HG03025 (cell line): Measurements from ENCODE around the gene REEP2.

Experiments used
- ATAC-seq: cut with Tn5 transposase; IDR thresholded peaks from one replicate; pipeline ENCODE4 v1.9.1; 2021; ENCODE audit warnings: mild to moderate bottlenecking, moderate library complexity; ENCODE audit not compliant: unreplicated experiment, low FRiP score

The REEP2 gene

DNA sequence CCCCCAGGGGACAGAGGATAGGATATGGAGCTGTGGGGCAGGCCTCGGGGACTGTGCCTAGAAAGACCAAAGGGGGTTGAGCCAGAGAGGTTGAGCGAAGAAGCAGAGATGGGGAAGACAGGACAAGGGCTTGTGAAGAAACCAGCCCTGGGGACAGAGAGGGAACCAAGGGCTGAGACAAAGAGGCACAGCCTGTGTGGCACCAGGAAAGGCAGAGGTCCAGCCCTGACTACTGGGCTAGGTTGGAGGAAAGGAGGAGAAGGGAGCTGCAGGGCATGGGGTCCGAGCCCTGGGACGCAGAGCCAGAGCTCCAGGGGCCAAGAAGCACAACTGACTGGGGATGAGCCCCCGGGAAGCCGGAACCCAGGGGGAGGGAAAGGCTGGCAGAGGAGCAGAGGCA lies 9.2 kb downstream of the REEP2 start:
- no peak for ATAC-seq

DNA sequence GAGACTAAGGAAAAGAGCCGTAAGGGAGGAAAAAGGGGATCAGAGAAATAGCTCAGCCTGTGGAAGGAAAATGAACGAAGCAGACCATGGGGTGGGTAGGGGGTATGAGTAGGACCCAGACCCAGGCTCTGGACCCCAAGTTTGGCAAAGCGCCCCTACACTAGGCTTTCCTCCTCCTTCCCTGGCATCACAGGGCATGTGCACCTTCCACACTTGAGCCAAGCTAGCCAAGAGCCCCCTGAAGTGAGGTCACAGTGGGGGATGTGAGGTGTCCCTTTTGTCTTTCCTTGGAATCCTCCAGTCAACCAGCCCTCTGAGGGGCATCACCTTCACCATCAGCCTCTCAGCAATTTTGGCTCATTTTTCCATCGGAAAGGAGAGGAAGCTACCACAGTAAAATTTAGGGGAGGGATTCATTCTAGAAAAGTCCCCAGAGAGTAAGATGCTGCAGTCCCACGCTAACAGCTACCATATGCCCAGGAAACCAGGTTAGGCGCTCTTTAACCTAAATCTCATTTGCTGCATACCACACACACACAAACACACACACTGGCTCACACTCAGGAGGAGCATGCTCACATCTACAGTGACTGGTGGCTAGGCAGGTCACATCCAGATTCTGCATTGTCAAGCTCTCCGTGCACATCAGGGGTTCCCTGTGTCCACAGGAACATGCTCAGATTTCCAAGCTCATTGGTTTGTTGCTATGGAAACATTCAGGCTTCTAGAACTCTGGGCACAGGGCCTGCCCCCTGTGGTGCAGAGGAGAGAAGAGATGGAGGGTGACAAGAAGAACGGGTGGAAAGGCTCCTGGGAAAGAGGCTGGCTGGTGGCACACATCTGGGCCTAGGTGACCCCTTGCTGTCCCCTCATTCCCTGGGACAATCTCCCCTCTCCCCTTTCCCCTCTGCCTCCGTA lies 9.9 kb downstream of the REEP2 start:
- no peak for ATAC-seq

DNA sequence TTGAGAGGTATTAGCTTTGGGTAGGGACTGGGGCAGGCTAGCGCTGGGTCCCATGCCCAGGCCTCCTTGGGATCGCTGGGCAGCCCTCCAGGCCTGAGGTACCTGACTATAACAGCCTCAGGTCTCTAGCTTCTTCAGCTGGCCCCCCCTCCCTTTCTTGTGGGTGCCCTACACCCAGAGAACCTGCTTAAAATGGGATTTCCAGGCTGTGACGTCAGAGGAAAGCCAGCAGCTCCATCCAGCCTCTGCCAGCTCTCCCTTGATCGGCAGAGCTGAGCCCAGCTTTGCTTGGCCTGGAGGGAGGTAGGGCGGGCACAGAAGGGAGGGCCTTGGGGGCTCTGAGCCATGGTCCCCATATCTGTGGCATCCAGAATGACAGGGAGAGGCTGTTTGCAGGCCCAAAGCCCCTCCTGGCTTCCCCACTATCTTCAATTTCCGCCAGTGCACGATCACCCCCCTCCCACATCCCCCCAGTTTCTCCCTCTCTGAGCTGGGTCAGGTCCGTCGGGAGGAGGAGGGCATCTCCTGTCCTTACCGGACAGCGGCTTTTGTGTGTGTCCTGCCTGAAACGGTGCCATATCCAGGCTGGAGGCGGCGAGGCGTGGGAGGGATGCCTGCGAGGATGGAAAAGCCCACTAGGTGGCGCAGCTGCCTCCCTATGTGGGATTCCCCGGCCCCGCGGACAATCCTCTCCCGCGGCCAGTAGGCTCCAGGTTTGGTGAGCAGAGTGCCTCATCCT lies 10.8 kb downstream of the REEP2 start:
- peak; percentile 53 for ATAC-seq

DNA sequence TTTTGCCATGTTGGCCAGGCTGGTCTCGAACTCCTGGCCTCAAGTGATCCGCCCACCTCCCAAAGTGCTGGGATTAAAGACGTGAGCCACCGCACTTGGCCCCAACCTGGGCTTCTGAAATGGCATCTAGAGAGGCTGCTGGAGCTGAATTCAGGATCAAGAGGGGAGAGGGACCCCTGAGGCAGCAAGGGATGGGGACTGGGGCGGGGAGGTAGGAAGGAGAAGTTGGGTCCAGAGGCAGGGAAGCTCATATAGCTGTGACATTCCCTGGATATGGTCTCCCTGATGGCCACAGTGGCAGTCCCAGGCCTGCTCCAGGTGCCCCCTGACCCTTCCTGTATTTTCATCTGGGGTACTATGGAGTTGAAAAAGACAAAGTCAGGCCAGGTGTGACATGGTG lies 12.1 kb downstream of the REEP2 start:
- ATAC-seq, result no peak

DNA sequence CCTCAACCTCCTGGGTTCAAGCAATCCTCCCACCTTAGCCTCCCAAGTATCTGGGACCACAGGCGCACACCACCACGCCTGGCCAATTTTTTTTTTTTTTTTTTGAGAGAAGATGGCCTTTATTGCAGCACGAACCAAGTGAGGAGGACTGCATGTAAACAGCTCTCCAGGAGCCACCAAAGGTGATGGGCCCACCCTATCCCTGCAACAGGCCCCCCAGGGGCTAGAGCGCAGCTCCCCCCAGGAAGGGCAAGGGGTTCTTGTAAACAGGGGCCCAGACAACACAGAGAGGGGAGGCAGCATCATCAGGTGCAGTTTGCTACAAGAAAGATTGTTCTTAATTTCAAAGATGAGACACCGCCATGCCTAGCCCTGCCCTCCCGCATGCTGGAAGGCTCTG lies 13.9 kb downstream of the REEP2 start:
- no peak for ATAC-seq

DNA sequence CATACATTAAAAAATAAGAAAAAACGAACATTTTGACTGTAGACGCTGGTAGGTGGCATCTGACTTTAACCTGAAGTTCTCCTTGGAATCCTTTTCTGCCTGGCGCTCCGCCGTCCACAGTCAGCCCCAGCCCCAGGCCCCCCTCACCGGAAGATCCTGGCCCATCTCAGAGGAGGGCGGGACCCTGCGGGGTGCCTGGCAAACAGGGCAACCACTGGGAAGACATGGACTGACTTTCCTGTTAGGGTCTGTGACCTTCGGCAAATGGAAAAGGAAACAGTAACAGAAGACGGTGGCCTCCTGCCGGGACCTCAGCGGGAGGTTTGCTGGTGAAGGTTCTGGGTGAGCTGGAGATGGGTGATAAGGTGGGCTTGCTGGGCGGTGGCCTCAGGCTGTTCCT lies 14.7 kb downstream of the REEP2 start:
- ATAC-seq, result no peak

DNA sequence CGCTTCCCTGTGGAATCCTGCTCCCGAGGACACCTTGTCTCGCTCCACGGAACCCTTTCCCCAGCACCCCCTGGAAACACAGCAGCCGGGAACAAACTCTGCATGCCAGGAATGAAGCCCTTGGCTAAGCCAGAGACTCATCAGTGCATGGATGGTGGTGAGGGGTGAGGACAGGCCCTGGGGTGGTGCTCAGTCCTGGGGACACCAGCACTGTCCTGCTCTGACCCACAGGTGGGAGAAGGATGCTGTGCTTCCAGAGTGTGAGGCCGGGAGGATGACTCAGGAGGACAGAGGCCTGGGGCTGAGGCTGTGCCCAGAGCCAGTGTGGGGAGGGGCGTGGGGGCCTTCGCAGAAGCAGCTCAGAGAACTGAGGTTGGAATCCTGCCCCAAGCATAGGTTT lies 15.3 kb downstream of the REEP2 start:
- ATAC-seq, result no peak

DNA sequence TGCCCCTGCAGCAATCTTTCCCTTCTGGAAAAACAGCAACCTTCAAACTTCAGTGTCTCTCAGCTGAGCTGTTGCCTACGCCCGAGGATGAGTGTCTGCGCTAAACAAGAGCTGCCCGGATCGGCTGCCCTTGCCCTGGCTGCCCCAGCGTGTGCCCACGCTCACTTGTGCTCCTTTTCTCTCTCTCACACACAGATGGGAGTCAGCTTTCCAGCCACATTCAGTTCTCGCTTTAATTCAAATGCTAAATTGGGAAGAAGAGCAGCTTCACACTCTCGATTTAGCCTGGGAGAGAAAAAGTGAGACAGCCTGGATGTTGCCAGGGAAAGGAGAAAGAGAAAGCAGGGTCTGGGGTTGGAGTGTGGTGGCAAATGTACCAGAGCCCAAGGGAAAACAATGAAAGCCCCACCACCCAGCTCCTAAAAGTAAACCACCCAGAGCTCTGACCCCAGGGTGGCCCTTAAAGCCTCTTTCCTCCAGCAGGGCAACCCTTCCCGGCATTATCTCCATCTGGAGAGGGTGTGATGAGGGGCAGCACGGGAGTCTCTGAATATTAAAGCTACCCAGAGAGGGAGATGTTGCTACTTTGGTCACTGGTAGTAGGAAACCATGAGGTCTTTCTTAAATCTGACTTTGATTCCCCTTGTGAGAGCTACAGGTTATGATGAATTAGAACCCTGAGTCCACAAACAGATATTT lies 16.5 kb downstream of the REEP2 start:
- no peak for ATAC-seq

DNA sequence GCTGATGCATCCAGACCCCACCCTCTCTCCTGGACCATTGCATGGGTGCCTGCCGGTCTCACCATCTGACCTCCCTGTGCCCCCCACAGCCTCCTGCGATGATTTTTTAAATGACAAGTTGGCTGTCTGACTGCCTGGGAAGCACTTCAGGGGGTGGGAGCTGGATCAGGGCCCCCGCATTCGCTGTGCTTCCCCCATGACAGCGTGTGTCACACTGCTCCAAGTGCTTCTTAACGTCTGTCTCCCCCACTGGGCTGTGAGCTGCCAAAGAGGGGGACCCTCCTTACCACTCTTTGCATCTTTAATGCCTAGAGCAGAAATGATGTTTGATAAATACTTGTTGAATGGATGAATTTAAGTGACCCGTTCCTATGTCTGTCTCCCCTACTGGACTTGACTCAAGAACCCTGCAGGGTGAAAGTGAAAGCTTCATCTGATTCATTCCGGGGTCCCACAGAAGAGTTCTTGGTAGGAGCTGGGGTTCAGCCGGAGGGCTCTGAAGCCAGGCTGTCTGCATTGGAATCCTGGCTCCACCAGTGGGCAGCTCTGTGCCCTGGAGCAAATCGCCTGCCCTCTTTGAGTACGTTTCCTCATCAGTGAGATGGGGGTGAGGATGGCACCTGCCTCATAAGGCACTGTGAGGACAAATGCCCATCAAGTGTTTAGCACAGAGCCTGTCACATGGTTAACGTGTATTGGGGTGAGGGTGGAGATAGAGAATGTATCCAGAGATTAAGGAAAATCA lies 18.8 kb downstream of the REEP2 start:
- no peak for ATAC-seq

DNA sequence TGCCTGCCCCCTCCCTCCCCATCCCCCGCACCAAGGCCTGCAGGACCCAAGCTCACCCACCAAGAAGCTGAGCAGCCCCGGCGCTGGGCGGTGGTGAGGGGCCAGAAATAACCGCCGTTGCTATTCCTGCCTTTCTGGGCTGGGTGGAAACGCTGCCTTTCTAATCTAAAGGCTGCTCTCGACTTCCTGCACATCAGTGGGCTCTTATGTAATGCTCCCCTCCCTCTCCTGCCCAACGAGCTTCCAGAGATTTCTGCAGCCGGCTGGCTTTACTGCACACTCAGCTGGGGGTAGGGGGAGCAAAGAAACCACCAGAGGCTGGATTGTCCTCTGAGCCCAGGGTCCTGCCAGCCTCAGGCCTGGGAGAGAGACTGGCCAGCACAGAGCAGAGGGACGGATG lies 19.5 kb downstream of the REEP2 start:
- no peak for ATAC-seq

DNA sequence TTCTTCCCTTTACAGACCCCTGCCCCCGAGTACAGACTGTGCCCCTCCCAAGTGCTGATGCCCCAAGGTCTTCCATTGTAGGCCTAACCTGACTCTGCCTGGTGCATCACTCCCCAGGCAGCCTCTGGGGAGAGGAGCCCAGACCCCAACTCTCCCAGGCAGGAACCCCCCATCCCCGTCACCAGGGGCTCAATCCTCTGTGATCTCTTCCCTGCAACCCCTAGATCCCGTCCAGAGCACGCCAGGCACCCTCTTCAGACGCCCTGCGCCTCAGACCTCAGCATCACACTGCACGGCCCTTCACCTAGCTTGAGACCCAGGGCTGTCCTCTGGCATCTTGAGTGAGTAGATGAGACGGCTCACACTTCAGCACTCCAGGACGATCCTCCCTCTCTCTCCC lies 20.0 kb downstream of the REEP2 start:
- ATAC-seq, result no peak

DNA sequence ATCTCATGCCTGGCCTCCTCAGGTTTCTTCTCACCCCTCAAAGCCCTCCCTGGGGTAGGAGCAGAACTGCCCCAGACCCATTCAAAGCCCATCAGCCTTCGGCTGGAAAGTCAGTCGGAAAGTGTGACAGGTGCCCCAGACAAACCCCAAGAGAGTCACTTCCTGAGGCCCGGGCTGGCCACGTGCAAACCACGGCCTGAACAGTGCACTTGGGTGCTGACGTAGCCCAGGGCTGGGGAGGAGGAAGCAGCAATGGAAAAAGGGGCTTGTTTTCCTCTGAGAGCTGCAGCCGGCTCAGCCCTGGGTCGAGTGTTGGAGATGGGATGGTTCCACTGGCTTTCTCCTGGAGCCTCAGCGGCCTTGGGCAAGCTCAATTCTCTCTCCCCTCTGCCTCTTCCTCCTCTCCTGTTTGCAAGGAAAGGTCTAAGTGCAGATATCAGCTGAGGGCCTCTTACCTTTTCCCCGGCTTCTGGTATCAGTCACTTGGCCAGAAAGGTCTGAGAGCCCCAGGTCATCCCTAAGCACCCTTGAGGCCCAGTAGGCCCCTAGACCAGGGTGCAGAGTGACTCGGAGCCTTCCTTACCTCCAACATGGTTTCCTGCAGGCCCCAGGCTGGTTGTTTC lies 20.6 kb downstream of the REEP2 start:
- no peak for ATAC-seq

DNA sequence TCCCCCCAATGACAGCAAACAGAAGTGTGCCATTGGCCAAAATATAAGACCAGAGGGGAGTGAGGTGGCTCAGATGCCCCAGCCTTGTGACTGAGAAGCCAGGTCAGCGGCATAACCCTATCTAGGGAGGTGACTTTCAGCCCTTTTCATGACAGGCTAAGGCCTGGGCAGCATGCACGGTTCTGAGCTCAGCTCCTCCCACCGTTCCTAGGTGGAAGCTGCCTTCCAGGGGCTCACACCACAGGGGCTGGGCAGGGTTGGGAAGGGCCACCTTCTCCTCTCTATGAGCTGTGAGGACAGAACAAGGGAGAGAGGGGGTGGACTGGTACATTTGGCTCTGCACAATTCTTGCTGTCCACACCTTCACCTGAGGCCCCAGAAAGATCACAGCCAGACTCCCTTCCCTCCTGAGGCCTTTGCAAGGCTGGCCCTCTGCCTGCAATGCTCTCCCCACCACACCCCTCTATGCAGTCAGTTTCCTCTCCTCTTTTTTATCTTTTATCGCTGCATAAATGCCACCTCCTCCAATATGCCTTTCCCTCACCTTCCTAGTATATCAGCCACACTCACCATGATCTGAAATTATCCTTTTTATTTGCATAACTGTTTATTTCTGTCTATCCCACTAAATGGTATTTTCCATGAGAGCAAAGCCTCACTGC lies 21.3 kb downstream of the REEP2 start:
- ATAC-seq, result no peak

DNA sequence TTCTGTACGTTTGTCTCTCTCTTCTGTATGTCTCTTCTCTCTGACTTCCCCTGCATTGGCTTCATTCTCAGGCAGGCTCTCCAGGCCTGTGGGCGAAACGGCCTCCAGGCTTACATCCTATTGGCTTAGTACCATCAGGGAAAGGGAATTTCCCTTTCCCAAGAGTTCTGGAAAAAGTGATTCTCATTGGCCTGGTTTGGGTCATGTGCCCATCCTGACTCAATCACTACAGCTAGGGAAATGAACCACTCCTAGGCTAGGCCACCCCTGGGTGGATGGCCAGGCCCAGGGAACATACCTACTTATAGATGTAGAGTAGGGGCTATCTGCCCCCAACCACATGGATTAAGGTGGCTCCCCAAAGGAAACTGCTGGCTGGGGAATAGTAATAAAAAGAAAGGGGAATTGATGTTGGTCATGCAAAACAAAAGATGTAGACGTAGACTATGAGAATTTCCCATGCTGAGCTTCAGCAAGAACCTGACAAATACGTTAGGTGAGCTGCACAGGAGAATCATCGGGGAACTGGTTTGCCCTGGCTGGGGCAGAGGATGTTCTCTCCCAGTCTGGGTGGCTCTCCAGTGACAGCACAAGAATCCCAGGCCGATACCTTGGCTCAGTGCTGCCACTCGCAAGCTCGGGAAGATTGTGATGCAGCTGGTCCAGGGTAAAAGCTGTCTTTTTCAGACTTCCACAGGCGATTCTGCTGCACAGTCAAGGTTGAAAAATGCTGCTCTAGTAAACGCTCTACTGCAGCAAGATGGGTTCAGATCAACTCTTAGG lies 22.7 kb downstream of the REEP2 start:
- ATAC-seq, result no peak

DNA sequence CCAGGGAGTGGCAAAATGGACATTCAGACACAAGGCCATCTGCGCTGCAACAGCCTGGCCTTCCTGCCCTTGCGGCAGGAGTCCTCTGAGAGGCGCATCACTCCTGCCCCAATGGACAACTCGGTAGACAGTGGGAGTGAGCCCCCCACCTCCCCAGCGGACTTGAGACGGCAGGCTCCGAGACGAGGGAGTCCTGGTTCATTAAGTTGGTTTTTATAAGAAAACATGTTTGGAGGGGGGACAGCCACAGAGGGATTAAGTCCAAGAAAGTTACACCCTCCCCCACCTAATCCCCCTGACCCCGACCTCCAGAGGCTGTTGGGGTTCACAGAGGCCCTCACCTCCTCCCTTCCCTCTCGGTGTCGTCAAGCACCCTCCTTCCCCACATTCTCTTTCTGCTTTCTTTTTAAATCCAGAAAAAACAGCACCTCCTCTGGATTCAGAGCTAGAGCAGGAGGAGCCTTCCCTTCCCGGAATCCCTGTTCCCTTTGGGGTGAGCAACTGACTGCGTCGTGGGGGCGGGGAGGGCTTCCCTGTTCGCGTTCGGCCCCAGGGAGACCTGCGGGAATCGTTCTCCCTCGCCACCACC lies 24.7 kb downstream of the REEP2 start:
- no peak for ATAC-seq

DNA sequence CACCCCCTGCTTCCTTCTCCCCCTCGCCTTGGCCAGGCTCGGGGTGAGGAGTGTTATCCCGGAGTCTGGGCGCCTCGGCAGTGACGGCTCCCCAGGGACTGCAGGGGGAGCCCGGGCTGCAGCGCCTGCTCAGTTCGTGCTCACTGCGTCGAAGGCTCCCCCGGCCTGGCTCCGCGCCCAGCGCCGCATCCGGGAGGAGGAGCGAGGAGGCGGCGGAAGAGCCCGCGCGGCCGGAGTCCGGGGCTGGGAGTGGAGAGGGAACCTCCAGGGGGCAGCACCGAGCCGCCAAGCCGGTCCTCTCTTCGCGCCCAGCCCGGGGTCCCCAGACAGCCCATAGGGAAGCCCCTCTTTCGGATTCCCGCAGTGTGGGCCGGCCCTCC lies 25.1 kb downstream of the REEP2 start:
- ATAC-seq, result peak; percentile 39

DNA sequence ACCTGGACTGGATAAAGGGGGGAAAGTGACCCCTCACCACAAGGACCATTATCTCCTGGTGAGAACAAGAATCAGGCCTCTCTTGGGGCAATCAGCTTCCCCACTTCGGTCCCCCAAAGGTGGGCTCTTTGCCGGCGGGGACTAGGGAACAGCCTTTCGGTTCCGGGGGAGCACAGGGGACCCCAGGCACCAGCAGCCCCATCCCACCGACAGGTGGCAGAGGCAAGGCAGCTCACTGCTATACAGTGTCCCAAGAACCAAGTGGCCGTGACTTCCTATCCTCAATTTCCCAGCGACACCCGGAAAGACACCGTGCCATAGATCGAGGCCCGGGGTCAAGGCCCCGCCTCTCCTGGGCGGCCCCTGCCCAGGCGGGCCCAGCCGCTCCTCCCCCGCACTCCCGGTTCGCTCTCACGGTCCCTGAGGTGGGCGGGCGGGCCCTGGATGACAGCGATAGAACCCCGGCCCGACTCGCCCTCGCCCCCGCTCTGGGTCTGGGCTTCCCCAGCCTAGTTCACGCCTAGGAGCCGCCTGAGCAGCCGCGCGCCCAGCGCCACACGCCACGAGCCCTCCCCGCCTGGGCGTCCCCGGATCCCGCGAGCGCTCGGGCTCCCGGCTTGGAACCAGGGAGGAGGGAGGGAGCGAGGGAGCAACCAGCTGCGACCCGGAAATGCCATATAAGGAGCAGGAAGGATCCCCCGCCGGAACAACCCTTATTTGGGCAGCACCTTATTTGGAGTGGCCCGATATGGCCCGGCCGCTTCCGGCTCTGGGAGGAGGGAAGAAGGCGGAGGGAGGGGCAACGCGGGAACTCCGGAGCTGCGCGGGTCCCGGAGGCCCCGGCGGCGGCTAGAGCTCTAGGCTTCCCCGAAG lies 25.8 kb downstream of the REEP2 start:
- peak; percentile 78 for ATAC-seq
